GM19468 (cell line): ENCODE data around the gene APOA1.

Experiments used
- ATAC-seq: cut with Tn5 transposase; IDR thresholded peaks from one replicate; pipeline ENCODE4 v1.9.1; 2021; ENCODE audit warnings: mild to moderate bottlenecking, moderate library complexity, moderate number of reproducible peaks; ENCODE audit not compliant: unreplicated experiment; ENCODE audit errors: extremely low read depth

Gene APOA1

GRCh38 chr11:116837231-116838091 lies at the start of gene APOA1:
Gene APOA1 (minus strand): TSS chr11:116837622. CDS start chr11:116837387, 235 bp downstream.
- ATAC-seq = no peak

DNA sequence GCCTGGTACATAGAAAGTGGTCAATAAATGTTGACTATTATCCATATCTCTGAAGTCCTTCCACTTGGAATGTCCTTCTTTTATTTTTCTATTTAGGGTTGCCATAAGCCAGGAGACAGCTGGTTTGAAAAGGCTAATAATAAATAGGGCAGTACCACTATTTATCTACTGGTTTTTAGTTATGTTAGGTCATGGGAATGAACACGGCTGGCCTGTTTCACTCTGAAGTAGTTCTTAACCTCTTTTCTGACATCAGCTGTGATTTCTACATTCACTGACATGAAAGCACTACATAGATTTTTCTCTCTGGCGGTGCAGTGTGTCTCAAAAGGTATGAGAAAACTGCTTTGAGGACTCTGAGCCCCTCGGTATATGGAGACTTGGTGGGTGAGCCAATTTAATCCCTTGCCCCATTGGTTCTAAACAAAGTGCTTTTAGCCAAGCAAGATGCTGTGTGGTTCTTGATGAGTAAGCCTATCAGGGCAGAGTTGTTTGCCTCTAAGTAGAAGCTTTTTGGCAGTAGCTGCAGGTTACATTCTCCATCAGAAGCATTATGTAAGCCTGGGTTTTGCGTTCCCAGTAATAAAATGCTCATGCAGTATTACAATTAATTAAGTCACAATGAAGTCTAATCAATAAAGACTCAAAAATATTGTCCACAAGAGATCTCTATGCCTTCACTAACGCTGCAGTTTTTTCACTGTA lies 48.7 kb upstream of the APOA1 start:
- ATAC-seq = no peak

DNA sequence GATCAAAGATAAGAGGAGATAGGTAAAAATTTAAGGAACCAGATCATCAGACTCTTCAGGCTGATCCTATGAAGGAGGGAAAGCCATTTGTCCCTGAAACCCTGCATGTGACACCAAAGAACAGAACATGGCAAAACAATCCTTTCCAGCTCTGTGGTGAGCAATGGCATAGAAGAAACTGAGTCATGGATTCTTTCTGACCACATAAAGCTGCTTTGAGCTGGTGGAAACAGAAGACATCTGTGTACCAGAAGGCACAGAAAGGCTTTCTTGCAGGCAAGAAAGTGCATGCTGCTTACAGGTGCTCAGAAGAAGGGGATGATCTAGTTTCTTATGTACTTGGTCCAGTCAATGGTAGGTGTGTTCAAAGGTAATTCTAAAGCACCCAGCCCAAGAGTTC lies 45.0 kb upstream of the APOA1 start:
- no peak for ATAC-seq

DNA sequence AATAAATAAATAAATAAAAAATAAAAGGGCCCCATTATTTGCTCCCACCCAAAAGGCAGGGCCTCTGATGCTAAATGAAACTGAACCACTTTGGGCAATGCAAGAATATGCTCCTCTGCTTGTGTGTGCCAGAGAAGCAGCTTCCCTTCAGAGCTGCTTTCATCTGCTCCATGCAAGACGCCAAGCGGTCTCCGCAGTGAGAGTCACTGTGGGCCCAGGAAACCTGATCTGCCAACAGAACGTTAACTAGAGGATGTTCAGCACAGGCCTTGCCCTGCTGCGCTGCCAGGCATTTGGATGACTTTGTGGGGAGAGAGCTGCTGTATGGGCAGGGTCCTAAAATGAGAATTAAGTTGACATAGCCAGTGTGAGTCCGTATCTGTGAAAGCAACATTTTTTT lies 43.7 kb upstream of the APOA1 start:
- no peak for ATAC-seq

GRCh38 chr11:116879800-116880625 lies 42.6 kb upstream of the APOA1 start:
- ATAC-seq = no peak

DNA sequence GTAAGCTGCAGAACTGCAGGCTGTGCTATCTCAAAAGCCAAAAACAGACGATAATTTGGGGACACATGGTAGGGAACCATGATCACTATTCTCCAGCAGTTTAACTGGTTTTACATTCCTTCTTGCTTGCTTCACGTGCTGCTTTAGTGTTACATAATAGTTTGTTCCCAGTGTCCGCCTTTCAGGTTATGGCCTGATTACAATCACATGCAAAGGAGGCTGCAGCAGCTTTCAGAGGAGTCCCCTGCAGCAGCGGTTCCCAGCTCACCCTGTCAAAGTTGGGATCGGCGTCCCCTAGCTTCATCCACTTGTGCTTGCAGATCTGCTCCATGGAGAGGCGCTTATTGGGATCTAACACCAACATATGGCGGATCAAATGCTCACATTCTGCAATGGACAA lies 39.2 kb upstream of the APOA1 start:
- no peak for ATAC-seq

GRCh38 chr11:116875194-116875593 lies 37.8 kb upstream of the APOA1 start:
- ATAC-seq = no peak

GRCh38 chr11:116874251-116874650 lies 36.8 kb upstream of the APOA1 start:
- no peak for ATAC-seq

GRCh38 chr11:116873381-116873780 lies 36.0 kb upstream of the APOA1 start:
- ATAC-seq = no peak

DNA sequence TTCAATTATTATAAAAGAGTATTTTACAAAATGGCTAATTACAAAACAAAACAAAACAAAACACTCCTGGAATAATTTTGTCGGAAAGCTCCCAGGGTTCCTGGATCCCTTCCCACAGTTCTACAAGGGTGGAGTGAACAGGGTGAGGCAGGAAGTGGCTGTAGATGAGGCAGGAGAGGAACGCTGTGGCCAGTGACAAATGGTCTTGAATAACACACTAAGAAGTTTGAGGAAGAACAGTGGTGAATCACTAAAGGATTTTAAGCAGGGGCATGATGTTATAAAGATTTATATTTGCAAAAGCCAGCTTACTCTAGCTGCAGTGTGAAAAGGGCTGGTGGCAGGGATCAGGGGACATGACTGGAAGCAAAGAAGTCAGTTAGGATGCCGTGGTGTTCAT lies 33.8 kb upstream of the APOA1 start:
- no peak for ATAC-seq

DNA sequence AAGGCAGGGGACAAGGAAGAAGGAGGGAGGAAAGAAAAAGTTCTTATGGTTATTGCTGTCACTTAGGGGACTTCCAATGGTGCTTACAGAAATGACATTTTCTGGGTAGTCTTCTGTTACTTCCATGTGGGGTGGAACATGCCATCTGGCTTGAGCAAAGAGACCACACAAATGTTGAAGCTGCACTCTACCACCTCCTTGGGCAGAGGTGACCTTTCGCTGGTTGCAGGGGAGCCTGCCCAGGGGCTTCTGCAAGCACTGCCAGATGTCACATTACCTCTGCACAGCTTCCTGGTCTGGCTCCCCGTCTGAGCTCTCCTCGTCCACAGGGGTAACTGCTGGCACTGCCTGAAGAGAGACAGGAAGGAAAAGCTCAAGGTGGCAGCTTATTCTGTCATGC lies 32.6 kb upstream of the APOA1 start:
- ATAC-seq = no peak

- ATAC-seq = no peak
These were observed 32.2 kb upstream of the APOA1 start for GRCh38 chr11:116869610-116870009.

DNA sequence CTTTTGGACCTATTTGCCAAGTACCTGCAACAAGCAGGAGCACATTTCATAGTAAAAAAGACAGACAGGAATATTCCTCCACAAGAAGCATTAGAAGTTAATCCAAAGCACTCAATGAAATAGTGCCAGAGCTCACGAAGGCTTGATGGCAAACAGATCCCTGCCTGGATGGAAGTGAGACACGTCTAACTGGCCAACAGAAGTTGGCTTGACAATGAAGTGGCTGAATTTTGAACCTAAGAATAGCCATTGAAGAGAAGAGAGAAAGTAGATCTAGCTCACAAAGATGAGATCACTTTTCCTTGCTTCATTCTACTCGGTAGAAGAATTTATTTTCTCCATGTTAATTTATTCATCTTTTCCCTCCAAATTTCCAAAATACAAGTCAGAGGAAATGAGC lies 30.6 kb upstream of the APOA1 start:
- no peak for ATAC-seq

DNA sequence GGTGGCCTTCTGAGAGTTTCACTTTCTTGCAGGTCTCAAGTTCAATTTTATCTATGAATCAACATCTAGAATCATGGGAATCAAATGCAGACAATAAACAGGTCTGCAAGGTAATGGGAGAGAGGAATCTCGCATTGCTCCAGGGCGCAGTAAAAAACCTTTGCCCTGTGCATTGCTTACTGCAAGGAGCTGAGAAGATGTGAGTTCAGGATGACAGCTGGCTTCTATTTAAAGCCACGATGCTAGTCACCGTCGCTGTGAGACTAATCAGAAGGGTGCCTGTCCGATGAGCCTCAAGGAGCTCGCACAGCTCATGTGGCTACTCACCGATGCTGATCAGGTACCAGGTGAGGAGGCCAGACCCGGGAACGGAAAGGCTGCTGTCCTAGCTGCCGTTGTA lies 30.2 kb upstream of the APOA1 start:
- no peak for ATAC-seq

DNA sequence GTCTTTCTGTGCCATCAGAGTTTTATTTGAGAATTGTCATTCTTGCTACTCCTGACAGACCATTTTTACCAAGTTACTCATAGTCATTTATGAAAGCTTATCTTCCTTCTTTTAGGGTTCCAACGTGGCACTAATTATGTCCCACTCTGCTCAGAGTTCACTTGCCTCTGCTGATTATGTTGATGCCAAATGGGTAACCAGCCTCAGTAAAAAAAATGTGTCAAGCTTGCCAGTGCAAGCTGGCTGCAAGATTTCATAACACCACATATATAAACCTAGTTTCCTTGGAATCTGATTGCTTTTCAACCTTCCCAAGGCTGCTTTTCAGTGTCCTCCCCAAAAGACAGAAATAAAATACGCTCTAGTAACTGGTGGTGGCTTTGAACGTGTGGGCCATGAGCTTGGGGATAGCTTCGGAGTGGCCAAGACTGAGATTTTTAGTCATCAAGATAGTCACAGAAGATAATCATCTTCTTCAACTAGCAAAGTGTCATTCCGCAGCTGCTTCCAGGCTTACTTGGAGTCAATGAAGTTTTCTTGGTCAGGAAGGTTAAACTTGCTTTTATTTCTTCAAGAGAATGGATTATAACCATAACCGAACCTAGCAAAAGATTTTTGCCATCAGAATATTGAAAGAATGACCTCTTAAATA lies 29.5 kb upstream of the APOA1 start:
- ATAC-seq = no peak

- ATAC-seq = no peak
These were observed 28.3 kb upstream of the APOA1 start for GRCh38 chr11:116865696-116866095.

GRCh38 chr11:116864531-116864930 lies 27.1 kb upstream of the APOA1 start:
- no peak for ATAC-seq

DNA sequence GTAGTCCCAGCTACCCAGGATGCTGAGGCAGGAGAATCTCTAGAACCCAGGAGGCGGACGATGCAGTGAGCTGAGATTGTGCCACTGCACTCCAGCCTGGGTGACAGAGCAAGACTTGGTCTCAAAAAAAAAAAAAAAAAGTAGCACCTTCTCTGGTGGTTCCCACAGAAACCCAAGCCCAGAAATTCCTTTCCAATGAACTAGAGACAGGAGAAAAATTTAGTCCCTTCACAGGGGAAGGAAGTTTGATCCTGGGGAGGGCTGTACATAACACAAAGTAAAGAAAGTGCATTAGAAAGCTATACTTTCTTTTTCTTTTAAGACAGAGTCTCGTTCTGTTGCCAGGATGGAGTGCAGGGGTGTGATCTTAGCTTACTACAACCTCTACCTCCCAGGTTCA lies 25.5 kb upstream of the APOA1 start:
- ATAC-seq = no peak

DNA sequence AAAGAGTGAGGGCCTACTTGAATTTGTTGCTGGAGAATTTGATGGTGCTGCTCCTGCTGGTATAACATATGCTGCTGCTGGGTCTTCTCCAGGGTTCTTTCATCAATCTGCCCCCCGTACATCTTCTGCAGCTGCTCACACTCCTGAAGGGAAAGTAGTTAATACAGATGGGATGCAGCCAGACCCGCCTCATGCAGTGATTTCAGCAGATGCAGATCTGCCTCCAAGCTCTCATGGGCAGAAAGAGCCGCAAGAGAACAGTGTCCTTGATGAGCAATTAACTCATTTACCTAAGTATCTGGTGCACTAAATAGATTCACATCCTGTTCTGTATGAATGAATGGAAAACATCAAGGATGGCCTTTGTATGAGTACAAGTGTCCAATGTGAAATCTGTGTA lies 24.8 kb upstream of the APOA1 start:
- ATAC-seq = no peak

DNA sequence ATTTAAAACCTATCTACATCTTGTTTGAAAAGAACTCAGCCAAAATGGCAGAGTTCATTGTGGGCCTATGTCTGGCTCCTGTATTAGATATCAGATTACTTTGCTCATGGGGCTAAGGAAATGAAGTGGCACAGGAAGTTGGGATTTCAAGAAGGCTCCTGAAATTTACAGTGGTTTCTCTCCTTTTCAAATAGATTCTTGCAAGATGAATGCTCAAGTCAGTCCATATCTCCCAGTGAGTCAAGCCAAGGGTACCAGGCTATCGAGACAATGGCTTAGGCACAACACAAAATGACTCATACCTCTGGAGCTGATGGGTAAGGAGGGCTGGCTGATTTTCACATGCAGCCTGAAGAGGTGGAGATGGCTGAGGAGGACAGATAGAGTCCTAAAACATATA lies 24.1 kb upstream of the APOA1 start:
- no peak for ATAC-seq
